Measurements from ENCODE around the gene INSRR.

INSRR gene

DNA sequence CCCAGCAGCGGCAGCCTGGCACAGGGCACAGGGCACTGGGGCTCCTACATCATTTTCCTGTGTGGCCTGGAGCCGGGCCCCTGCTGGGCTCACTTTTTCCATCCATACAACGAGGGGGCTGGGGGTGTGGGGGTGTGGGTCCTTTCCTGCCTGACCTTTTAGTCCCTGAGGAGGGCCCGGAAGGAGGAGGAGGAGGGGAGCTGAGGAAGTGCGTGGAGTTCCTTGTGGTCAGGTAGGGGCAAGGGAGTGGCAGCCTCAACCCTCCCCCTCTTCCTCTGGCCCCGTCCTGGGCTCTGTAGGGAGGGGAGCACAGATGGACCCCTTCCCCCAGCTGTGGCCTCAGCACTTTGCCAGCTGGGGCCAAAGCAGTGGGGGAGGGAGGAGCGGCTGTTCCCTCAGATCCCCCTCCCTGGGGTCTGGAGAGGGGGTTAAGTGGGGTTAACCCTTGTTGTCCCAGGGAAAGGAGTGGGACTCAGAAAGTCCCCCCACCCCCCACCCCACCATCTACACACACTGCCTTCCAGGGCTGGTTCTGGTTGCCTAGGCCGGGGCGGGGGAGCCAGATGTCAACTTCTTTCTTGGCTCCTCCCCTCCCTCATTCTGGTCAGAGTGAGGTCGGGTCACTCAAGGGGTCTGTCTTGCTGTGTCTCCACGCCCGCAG is 7.5 kb upstream of the INSRR start:
- no peak overlapping the region for H3K27ac Mint-ChIP-seq
- H3K27me3 Mint-ChIP-seq: peaks cover 86% of the 10 kb centered on the region
- H3K4me1 Mint-ChIP-seq: peaks cover 13% of the 10 kb centered on the region
- ATAC-seq: peak; percentile 3
- H3K9me3 Mint-ChIP-seq: no peaks in the 10 kb centered on the region
- H3K4me3 Mint-ChIP-seq: no peak overlapping the region
- no peaks in the 10 kb centered on the region for H3K36me3 Mint-ChIP-seq

DNA sequence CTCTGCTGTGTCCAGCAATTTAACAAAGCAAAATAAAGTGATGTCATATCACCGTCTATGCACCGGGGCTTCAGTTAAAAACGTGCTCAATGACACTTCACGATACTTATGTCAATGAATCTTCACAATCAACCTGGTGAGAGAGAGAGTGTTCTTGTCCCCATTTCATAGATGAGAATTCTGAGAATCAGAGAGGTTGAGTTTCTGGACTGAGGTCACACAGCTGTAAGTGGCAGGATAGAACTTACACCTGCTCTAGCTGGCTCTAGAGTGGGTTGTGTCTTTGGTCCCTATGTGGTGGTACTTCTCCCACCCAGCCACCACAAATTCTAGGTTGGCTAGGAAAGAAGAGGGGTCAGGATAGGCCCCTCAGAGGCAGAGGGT is 6.9 kb upstream of the INSRR start:
- no peak overlapping the region for H3K27ac Mint-ChIP-seq
- peaks cover 89% of the 10 kb centered on the region for H3K27me3 Mint-ChIP-seq
- no peaks in the 10 kb centered on the region for H3K36me3 Mint-ChIP-seq
- no peak overlapping the region for H3K4me3 Mint-ChIP-seq
- ATAC-seq: no peak
- H3K9me3 Mint-ChIP-seq: no peaks in the 10 kb centered on the region
- peaks cover 13% of the 10 kb centered on the region for H3K4me1 Mint-ChIP-seq

DNA sequence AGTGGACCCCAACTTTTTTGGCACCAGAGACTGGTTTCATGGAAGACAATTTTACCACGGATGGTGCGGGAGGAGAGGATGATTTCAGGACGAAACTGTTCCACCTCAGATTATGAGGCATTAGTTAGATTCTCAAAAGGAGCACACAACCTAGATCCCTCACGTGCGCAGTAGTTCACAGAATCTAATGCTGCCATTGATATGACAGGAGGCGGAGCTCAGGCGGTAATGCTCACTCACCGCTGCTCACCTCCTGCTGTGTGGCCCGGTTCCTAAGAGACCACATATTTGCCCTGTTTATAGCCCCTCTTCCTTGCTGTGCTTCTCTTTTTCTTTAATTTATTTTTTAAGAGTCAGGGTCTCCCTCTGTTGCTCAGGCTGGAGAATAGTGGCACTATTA is 6.3 kb upstream of the INSRR start:
- H3K27me3 Mint-ChIP-seq: peaks cover 90% of the 10 kb centered on the region
- H3K27ac Mint-ChIP-seq: no peak overlapping the region
- no peak for ATAC-seq
- H3K4me1 Mint-ChIP-seq: peaks cover 17% of the 10 kb centered on the region
- H3K36me3 Mint-ChIP-seq: no peaks in the 10 kb centered on the region
- no peak overlapping the region for H3K4me3 Mint-ChIP-seq
- no peaks in the 10 kb centered on the region for H3K9me3 Mint-ChIP-seq

DNA sequence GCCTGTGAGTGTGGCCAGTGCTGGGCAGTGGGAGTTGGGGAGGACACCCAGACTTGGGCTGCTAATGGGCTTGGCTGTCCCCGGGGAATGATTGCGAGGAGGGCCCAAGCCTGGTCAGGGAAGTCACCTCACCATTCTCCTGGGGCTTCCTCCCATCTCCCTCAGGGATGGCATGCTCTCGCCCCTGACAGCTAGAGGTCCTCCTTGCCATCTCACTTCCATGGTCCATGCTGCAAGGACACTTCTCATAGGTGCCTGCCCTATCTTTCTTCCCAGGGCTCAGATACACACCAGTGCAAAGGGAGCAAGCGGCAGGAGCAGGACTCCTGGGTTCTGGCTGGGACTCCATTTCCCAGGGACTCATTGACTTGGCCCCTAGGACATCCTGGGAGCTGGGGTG is 5.9 kb upstream of the INSRR start:
- Mint-ChIP-seq H3K36me3 (no peaks in the 10 kb centered on the region), H3K27me3 (peaks cover 90% of the 10 kb centered on the region), H3K27ac (no peak overlapping the region), H3K9me3 (no peaks in the 10 kb centered on the region), H3K4me3 (no peak overlapping the region), H3K4me1 (peaks cover 21% of the 10 kb centered on the region)
- no peak for ATAC-seq

DNA sequence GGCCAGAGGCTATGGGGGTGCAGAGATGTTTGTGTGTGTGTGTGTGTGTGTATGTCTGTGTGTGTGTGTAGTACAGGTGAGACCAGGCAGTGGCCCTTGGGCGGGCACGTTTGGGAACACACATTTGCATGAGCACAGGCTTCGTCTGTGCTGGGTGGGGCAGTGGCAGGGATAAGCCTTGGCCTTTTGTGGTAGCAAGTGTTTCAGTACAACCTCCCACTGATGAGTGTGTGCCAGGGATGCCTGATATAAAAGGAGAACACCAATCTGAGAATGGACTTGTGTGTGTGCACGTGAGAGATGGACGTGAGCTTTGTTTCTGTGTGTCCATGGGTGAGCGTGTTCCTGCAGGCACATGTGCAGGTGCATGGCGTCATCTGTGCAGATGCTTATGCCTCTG is 4.7 kb upstream of the INSRR start:
- H3K4me3 Mint-ChIP-seq: no peak overlapping the region
- no peaks in the 10 kb centered on the region for H3K36me3 Mint-ChIP-seq
- H3K27ac Mint-ChIP-seq: no peak overlapping the region
- H3K9me3 Mint-ChIP-seq: no peaks in the 10 kb centered on the region
- H3K27me3 Mint-ChIP-seq: peaks cover 87% of the 10 kb centered on the region
- H3K4me1 Mint-ChIP-seq: peaks cover 26% of the 10 kb centered on the region
- no peak for ATAC-seq

DNA sequence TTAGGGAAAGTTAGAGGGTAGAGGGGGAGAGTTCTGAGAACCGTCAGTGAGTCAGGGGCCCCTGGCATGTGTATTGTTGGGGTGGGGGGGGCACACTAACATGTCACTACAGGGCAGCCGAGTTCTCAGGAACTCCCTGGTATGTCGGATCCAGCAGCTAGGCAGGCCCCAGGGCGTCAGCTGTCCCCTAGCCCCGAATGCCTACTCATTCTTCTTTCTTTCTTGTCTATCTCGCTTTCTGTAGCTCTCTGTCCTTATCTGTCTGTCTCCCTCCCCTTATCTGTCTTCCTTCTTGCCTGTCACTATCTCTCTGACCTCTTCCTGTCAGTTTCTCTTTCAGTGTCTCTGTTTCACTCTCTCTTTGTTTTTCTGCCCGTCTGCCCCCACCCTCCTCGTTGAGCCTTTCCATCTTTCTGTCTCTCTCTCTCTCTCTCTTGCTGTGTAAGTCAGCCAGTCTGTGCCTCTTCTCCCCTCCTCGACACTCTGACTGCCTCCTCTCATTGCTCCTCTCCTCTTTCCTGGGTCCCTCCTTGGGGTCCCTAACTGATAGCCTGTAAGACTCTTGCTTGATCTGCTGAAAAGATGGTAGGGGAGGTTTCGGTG is 4.2 kb upstream of the INSRR start:
- Mint-ChIP-seq H3K4me1 (peaks cover 26% of the 10 kb centered on the region), H3K9me3 (no peaks in the 10 kb centered on the region), H3K36me3 (no peaks in the 10 kb centered on the region), H3K27me3 (peaks cover 87% of the 10 kb centered on the region), H3K4me3 (no peak overlapping the region), H3K27ac (no peak overlapping the region)
- no peak for ATAC-seq

DNA sequence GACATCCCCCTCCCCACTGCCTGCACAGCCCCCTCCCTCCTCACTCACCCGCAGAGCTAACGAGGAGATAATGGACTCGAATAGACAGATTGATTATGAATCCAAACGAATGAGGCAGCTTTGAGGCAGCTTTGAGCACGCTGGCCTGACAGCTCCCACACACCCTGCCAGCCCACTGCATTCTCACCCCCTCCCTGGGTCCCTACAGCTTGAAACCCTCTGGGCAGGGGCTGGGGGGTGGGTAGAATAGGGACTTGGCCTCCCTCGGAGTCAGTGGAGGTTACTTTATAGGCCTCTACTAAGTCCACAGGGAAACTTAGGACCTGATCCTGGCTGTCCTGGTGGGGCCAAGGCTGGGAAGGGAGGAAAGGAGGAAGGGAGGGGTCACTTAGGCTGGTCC is 3.7 kb upstream of the INSRR start:
- H3K36me3 Mint-ChIP-seq: no peaks in the 10 kb centered on the region
- H3K4me3 Mint-ChIP-seq: no peak overlapping the region
- ATAC-seq: no peak
- no peaks in the 10 kb centered on the region for H3K9me3 Mint-ChIP-seq
- H3K27me3 Mint-ChIP-seq: peaks cover 87% of the 10 kb centered on the region
- peaks cover 26% of the 10 kb centered on the region for H3K4me1 Mint-ChIP-seq
- no peak overlapping the region for H3K27ac Mint-ChIP-seq

DNA sequence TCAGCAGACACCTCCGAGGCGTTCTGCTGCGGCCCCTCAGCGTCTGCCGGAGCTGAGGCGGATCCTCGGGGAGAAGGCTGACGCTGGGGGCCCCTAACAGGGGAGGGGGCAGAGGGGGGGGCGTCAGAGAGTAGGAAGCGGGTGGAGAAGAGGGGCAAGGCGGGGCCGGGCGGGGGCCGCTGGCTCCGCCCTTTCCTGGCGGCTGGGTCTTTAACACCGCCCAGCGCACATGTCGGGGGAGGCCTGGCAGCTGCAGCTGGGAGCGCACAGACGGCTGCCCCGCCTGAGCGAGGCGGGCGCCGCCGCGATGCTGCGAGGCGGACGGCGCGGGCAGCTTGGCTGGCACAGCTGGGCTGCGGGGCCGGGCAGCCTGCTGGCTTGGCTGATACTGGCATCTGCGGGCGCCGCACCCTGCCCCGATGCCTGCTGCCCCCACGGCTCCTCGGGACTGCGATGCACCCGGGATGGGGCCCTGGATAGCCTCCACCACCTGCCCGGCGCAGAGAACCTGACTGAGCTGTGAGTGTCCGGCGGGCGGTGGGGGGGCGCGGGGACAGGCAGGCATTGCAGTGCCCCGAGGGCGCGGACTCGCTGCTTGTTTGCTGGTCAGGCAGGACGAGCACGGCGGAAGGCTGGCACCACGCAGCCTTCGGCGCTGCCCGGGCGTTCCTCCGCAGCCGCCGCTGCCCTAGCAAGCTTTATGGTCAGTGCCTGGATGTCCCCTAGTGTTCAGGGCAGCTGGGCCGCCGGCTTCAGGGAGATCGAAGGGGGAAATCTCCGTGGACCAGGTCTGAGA is 1.9 kb upstream of the INSRR start, which contains the start of gene NTRK1:
Gene NTRK1 (plus strand): TSS at position 238 of the 796 bp plus-strand sequence. CDS start 70 bp downstream, at position 308.
- peaks cover 26% of the 10 kb centered on the region for H3K4me1 Mint-ChIP-seq
- no peaks in the 10 kb centered on the region for H3K9me3 Mint-ChIP-seq
- H3K4me3 Mint-ChIP-seq: peak within 1 kb of the TSS; percentile 61
- ATAC-seq: peak; percentile 51
- H3K27ac Mint-ChIP-seq: no peak within 1 kb of the TSS
- H3K36me3 Mint-ChIP-seq: no peaks in the 10 kb centered on the region
- peaks cover 88% of the 10 kb centered on the region for H3K27me3 Mint-ChIP-seq

DNA sequence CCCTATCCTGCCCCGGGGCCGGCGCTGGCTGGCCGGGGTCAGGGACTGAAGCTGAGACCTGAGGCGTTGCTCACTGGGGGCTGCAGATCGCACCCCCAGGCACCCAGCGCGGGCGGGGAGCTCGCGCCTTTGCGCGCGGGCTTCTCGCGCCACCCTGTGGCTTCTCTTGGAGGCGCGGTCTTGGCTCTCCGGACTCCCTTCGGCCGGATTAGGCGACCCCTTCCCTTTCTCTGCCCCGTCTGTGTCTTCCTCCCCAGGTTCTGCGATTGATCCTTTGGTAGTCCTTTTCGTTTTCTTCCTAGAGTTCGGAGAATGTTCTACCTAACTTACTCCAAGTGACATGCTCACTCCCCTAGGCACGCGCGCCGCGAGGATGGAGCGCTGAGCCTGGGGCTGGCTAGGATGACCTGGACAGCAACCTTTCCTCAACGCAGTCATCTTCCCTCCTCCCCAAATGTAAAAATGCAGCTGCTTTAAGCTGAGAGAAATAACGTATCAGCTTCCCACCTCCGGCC is 1.3 kb upstream of the INSRR start:
- Mint-ChIP-seq H3K36me3 (no peaks in the 10 kb centered on the region), H3K4me1 (peaks cover 20% of the 10 kb centered on the region), H3K4me3 (peak overlapping the region; percentile 61), H3K27me3 (peaks cover 81% of the 10 kb centered on the region), H3K9me3 (no peaks in the 10 kb centered on the region), H3K27ac (no peak overlapping the region)
- ATAC-seq: peak; percentile 55

DNA sequence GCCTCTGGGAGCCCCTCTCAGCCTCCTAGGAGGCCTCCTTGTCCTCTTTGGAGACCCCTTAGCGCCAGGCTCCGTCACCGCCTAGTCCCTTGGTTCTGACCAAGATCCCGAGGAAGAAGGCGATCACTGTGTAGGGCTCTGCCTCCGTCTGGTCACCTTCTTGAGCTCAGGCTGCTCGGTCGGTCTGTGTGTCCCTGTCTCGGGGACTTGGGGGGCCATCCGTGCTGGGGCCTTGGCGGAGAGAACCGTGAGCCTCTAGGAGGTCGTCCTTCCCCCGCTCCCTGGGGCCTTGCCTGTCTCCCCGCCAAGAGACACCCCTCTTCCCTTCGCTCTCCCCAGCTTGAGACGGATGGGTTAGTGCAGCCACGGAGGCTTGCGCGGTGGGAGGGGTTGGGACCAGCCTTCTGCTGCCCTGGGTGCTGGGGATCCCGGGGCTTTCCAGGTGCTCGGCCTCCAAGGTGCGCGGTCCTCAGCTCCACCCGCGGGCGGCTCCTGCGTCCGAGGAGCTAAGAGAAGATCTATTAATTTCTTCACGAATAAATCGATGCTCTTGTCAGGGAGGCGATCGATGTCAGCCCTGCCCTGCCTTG is 701 bp upstream of the INSRR start:
- ATAC-seq: peak; percentile 6
- H3K27ac Mint-ChIP-seq: no peak overlapping the region
- no peaks in the 10 kb centered on the region for H3K9me3 Mint-ChIP-seq
- H3K4me3 Mint-ChIP-seq: peak overlapping the region; percentile 61
- H3K4me1 Mint-ChIP-seq: peaks cover 20% of the 10 kb centered on the region
- peaks cover 80% of the 10 kb centered on the region for H3K27me3 Mint-ChIP-seq
- H3K36me3 Mint-ChIP-seq: no peaks in the 10 kb centered on the region

DNA sequence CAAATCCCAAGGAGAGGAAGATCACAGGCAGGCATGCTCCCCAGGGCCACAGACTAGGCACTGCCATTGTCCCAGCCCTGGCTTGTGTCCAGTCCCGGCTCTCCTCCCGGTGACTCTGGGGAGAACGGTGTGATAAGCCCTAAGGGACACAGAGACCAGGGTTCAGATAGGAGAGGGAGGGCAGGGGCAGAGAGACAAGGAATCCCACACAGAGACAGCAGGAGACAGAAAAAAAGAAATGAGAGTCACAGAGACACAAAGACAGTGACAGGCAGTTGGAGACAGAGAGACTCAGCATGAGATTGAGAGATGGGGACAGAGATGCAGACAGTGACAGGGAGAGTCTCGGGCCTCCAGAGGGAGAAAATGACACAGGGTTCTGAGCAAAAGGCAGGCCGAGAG is 361 bp downstream of the INSRR start:
- Mint-ChIP-seq H3K36me3 (no peaks in the 10 kb centered on the region), H3K4me1 (peaks cover 19% of the 10 kb centered on the region), H3K4me3 (no peak overlapping the region), H3K27me3 (peaks cover 80% of the 10 kb centered on the region), H3K27ac (no peak overlapping the region), H3K9me3 (no peaks in the 10 kb centered on the region)
- no peak for ATAC-seq

DNA sequence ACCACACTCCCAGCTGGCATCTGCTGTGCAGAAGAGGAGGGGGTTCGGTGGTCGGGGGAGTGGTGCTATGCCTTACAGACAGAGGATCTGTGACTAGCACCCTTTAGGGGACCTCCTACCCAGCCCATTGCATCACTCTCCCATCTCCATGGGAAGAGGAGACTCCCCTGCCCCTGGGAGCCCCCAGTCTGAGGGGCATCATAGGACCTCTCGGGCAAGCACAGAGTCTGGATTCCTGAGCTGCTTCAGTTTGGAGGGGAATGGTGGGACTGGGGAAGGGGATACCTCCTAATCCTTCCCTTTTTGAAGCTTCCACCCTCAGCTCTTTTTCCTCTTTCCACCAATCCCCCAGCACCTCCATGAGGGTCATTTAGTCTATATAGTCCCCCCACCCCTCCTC is 1.4 kb downstream of the INSRR start:
- Mint-ChIP-seq H3K4me1 (peaks cover 13% of the 10 kb centered on the region), H3K27ac (no peak overlapping the region), H3K27me3 (peaks cover 80% of the 10 kb centered on the region), H3K4me3 (no peak overlapping the region), H3K9me3 (no peaks in the 10 kb centered on the region), H3K36me3 (no peaks in the 10 kb centered on the region)
- no peak for ATAC-seq

DNA sequence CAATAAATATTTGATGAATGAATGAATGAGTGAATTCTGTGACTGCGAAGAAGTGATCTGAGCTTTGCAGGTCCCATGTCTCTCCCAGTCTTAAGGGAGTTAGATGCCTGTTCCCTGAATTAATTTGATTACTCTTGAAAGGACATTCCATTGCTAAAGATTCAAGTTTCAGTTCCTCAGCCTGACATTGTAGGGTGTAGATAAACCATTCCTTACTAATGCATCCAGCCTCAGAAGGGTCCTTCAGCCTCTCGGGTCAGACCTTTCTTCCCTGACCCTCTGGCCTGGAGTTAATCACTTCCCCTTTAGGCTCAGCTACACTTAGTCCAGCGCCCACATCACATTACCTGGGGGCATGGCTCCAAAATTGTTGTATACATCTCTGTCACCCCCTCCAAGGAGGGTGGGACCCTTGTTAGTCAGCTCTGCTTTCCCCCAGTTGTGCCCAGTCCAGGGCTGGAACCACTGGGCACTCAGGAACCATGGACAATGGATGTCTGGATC is 2.6 kb downstream of the INSRR start:
- no peak for ATAC-seq
- Mint-ChIP-seq H3K27ac (no peak overlapping the region), H3K36me3 (no peaks in the 10 kb centered on the region), H3K4me3 (no peak overlapping the region), H3K27me3 (peaks cover 73% of the 10 kb centered on the region), H3K9me3 (no peaks in the 10 kb centered on the region), H3K4me1 (peaks cover 13% of the 10 kb centered on the region)

DNA sequence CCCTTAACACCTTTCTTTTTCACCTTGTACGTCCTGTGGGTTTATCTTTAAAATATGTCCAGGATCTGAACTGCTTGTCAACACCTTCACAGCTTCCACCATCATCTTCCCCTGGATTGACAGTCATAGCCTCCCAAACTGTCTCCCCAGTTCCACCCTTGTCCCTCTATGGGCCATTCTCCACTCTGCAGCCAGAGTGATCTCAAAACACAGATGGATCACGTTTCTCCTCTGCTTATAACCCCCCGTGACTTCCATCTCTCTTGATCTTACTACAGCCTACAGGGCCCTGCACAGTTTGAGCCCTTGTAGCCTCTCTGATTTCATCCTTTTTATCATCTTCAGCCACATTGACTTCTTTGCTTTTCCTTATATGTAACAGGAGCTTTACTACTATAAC is 4.3 kb downstream of the INSRR start:
- Mint-ChIP-seq H3K4me3 (no peak overlapping the region), H3K9me3 (no peaks in the 10 kb centered on the region), H3K4me1 (peaks cover 3% of the 10 kb centered on the region), H3K36me3 (no peaks in the 10 kb centered on the region), H3K27ac (no peak overlapping the region), H3K27me3 (peaks cover 63% of the 10 kb centered on the region)
- no peak for ATAC-seq

DNA sequence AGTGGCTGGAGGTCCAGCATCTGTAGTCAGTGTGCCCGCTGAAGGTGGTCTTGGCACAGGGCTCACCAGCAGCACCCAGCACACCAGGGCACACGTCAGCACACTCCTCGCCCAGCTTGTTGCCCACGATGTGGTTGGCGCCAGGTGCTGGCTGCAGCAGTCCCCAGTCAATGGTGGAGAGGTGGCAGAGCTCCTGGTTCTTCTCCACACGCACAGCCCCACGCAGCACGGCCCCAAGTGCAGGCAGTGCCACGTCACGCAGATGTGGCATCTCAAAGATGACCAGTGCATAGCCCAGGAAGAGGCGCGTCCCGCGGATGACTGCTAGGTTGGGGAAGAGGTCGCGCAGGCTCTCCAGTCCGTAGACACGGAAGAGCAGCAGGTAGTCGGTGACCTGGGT is 5.2 kb downstream of the INSRR start:
- ATAC-seq: no peak
- Mint-ChIP-seq H3K27me3 (peaks cover 66% of the 10 kb centered on the region), H3K4me1 (peaks cover 4% of the 10 kb centered on the region), H3K9me3 (no peaks in the 10 kb centered on the region), H3K4me3 (no peak overlapping the region), H3K36me3 (no peaks in the 10 kb centered on the region), H3K27ac (no peak overlapping the region)

Measured in stimulated activated memory B cell treated with anti-CD40 and anti-IgM and Interleukin-4, amounts not matched to agents 10 μg/mL and 1 μg/mL and 100 μg/mL, for 72 hours (primary cell).